ENCODE data around the gene GRM3. TPM values are rescaled to one million over a fixed set of nuclear protein-coding genes. Genes with fewer than 3 reads are reported as not detected.

GRM3 gene
- total and polyA plus RNA-seq, 2 of the 4 experiments (the other 2 are of a cell fraction), result not detected

DNA sequence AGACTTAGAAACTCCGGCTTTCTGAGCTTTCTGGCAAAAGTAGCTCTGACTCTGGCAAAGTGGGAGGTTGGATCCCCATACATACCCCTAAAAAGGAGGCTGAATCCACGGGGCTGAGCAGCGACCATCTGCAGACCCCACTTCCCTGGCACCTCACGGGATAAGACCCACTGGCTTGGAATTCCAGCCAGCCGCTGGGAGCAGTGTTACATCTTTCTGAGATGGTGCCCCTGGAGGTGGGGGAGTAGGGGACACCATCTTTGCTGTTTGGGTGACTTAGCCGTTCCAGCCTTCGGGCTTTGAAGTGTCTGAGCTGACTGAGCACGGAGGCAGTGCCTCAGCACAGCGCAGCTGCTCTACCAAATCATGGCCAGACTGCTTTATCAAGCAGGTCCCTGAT lies 45.0 kb upstream of the GRM3 start:
- no peak overlapping the region for H3K27ac ChIP-seq (ENCODE audit: insufficient read depth, low read length)
- H4K20me1 ChIP-seq (ENCODE audit: insufficient read depth, low read length), result no peaks in the 10 kb centered on the region
- no peak overlapping the region for H2AFZ ChIP-seq (replicated peaks; ENCODE audit: low read length, poor library complexity)
- no peak overlapping the region for H3K56ac ChIP-seq (ENCODE audit: extremely low read depth, insufficient read depth, low read length)
- no peak overlapping the region for H2BK15ac ChIP-seq (ENCODE audit: low read depth, low read length)
- H3K4me3 ChIP-seq (ENCODE audit: insufficient read depth, low read depth, low read length), result no peak overlapping the region
- H2BK20ac ChIP-seq (ENCODE audit: low read depth, low read length), result no peak overlapping the region
- no peak overlapping the region for H3K14ac ChIP-seq (replicated peaks; ENCODE audit: low read depth, low read length)
- H2BK120ac ChIP-seq (ENCODE audit: low read depth, low read length), result no peak overlapping the region
- no peak overlapping the region for H3K9ac ChIP-seq (ENCODE audit: low read depth, low read length)
- no peaks in the 10 kb centered on the region for H3K27me3 ChIP-seq (ENCODE audit: control insufficient read depth, insufficient read depth, low read length)
- no peak overlapping the region for H3K18ac ChIP-seq (ENCODE audit: low read depth, low read length)
- ATAC-seq (ENCODE audit: low read depth) (no peak), DNase-seq (no peak)
- H4K91ac ChIP-seq (ENCODE audit: insufficient read depth, low read depth, low read length), result no peak overlapping the region
- H3K4ac ChIP-seq (ENCODE audit: low read depth, low read length), result no peak overlapping the region
- TF ChIP-seq CHD1 (IDR thresholded peaks at IDR 0.05; ENCODE audit: low read depth, low read length), result no peak
- TF ChIP-seq SMC3 (IDR thresholded peaks at IDR 0.05; ENCODE audit: low read depth, low read length), result no peak
- no peak overlapping the region for H4K5ac ChIP-seq (ENCODE audit: low read depth, low read length)
- in situ Hi-C loops (cut with MboI; ENCODE audit: low sequenced_read_pairs) (no loop called here), dilution Hi-C loops (cut with HindIII; ENCODE audit: low sequenced_read_pairs, unreplicated experiment) (no loop called here), intact Hi-C loops (cut with micrococcal nuclease) (loop anchor here (10.0 kb wide), 1 partner anchor 674 kb away; no protein-coding TSS in a partner anchor)
- ChIA-PET POLR2A (ENCODE audit: unreplicated experiment) (no interaction called here), CTCF (no interaction called here)
- no peak overlapping the region for H3K23ac ChIP-seq (ENCODE audit: low read depth, low read length)
- H3K79me1 ChIP-seq (ENCODE audit: low read depth in 1 of 2, low read length in 2 of 2), result no peaks in the 10 kb centered on the region
- H2AK5ac ChIP-seq (ENCODE audit: low read depth, low read length), result no peak overlapping the region
- H3K36me3 ChIP-seq (ENCODE audit: control insufficient read depth, insufficient read depth, low read length), result no peaks in the 10 kb centered on the region
- H3K4me2 ChIP-seq (ENCODE audit: low read depth, low read length), result no peak overlapping the region
- H3K4me1 ChIP-seq (ENCODE audit: control insufficient read depth, insufficient read depth, low read length), result no peaks in the 10 kb centered on the region
- H4K8ac ChIP-seq (ENCODE audit: low read depth in 2 of 2, low read length in 2 of 2), result no peak overlapping the region
- H3K9me1 ChIP-seq (ENCODE audit: insufficient read depth, low read length), result no peaks in the 10 kb centered on the region
- peaks cover 24% of the 10 kb centered on the region for H3K9me3 ChIP-seq (ENCODE audit: control insufficient read depth, insufficient read depth, low read length)
- WGBS, 2 experiments (ENCODE audit: extremely low coverage in 2 of 2, insufficient read length in 1 of 2), result no CpG with 5 or more reads among the region's 9 CpGs
- H2AK9ac ChIP-seq (replicated peaks; ENCODE audit: low read depth, low read length, poor library complexity), result no peak overlapping the region
- no peak overlapping the region for H2BK5ac ChIP-seq (ENCODE audit: low read depth, low read length, poor library complexity, severe bottlenecking)
- BruUV-seq (replicated peaks), result no TSS peak
